ENCODE results near the gene AKAP6.

Gene AKAP6, protein sequence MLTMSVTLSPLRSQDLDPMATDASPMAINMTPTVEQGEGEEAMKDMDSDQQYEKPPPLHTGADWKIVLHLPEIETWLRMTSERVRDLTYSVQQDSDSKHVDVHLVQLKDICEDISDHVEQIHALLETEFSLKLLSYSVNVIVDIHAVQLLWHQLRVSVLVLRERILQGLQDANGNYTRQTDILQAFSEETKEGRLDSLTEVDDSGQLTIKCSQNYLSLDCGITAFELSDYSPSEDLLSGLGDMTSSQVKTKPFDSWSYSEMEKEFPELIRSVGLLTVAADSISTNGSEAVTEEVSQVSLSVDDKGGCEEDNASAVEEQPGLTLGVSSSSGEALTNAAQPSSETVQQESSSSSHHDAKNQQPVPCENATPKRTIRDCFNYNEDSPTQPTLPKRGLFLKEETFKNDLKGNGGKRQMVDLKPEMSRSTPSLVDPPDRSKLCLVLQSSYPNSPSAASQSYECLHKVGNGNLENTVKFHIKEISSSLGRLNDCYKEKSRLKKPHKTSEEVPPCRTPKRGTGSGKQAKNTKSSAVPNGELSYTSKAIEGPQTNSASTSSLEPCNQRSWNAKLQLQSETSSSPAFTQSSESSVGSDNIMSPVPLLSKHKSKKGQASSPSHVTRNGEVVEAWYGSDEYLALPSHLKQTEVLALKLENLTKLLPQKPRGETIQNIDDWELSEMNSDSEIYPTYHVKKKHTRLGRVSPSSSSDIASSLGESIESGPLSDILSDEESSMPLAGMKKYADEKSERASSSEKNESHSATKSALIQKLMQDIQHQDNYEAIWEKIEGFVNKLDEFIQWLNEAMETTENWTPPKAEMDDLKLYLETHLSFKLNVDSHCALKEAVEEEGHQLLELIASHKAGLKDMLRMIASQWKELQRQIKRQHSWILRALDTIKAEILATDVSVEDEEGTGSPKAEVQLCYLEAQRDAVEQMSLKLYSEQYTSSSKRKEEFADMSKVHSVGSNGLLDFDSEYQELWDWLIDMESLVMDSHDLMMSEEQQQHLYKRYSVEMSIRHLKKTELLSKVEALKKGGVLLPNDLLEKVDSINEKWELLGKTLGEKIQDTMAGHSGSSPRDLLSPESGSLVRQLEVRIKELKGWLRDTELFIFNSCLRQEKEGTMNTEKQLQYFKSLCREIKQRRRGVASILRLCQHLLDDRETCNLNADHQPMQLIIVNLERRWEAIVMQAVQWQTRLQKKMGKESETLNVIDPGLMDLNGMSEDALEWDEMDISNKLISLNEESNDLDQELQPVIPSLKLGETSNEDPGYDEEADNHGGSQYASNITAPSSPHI (N-terminal part only)

GRCh38 chr14:32329146-32329545, at the start of gene AKAP6:
AKAP6 (plus strand) TSS chr14:32329298; CDS start chr14:32433494, 104,196 bp downstream.
- DNase-seq (ENCODE audit: low read depth), result no peak

DNA sequence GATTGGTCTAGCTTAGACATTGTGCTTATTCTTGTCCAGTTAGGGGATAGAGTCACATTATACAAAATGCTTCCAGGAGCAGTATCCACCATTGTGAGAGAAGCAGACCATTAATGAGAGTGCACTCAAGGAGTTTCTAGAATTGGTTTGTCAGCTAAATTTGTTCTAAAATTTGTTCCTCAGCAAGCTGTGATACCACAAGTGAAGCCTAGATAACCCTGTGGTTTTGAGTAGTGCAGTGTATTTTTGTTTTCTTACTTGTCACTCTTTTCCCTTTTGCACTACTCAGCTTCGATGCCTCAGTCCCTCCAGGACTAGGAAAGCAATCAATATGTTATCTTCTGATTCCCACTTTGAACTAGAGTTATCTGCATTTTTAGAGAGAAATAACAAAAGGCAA, 42.5 kb upstream of the AKAP6 start:
- no peak for DNase-seq (ENCODE audit: low read depth)

DNA sequence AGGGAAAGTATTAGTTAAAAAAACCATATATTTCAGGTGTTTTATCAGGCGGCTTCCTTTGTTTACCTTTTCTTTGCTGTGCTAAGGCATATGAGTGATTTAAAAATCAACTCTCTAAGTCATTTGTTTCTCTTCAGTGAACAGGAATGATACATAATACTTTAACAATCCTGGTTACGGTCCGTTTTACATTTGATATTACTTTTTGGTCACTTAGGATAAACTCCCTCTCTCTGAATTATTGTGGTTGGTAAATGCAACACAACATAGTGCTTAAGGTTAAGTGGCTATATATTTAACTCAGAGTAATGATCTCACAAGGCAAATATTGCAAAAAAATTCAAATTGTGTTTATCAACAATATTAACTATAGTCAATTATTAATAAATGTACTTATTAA, 32.7 kb upstream of the AKAP6 start:
- no peak for DNase-seq (ENCODE audit: low read depth)

GRCh38 chr14:32298346-32298745, 30.8 kb upstream of the AKAP6 start:
- no peak for DNase-seq (ENCODE audit: low read depth)

DNA sequence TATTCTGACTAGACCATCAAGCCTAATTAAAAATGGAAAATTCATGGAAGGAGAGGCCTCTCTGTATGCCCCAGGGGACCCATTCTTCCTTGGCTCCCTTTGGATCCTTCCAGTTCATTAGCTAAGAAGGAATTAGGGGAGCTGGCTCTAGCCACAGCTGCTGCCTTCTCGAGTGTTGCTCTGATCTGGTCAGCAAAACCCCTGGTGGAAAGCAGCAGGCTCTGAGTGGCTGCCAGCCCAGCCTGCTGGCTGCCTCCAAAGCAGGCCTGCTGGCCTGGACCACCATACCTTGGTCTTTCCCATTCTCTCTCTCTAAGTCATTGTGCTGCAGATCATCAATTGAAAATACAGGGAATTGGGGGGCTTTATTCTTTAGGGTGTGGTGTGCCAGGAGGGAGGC, 29.0 kb upstream of the AKAP6 start:
- DNase-seq (ENCODE audit: low read depth), result no peak

DNA sequence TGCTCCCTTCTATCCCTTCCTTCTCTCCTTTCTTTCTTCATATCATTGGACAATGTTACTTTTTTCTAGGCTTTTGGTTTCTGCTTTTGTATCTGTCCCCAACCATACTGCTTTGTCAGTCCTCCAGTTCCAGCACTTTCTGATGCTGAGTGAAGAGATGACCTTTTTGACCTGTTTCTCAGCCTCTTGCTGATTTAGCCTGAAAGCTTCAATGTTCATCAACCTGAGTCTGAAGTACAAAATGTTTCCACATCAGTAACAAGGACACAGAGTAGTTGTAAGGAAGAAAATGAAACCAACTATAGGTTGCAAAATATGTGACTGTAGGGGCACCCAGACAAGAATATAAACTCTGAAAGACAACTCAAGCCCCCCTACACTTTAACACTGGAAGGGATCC, 25.2 kb upstream of the AKAP6 start:
- DNase-seq (ENCODE audit: low read depth), result no peak

DNA sequence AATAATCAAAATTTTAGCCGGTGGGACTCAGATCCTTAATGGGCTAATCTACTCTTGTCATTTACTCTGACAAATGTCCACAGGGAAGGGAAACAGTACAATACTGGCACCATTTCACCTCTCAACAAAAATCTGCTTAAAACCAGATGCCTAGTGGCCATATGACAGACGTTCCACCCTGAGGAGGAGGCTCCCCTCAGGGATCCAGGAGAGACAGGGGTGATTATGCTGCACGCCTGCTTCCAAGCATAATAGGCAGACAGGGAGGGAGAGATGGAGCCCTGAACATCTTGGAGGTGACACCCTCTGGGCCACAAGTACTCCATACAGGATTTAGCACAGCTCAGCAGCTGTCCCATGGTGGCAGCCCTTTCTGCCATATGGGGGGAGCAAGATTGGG, 24.8 kb upstream of the AKAP6 start:
- DNase-seq (ENCODE audit: low read depth), result no peak

DNA sequence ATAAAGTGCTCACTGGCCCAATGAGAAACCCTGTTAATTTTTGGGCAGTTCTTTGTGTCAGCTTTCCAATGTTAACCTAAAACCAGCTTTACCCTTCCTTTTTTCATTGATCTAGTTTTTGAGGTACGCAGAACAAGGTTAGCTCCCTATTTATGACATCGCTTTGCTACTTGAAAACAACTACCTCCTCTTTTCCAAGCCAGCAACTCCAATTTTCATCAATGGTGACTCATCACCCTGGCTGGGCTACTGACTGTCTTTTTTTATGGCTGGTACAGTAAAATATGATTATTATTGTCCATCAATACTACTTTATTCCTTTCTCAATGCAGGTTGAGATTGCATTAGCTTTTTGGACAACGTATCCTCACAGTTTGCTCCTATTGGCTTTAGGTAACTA, 22.5 kb upstream of the AKAP6 start:
- no peak for DNase-seq (ENCODE audit: low read depth)

- DNase-seq (ENCODE audit: low read depth), result no peak
Observed at GRCh38 chr14:32307881-32308582, 21.1 kb upstream of the AKAP6 start.

GRCh38 chr14:32310876-32311275, 18.2 kb upstream of the AKAP6 start:
- DNase-seq (ENCODE audit: low read depth), result no peak

GRCh38 chr14:32311294-32312009, 17.6 kb upstream of the AKAP6 start:
- DNase-seq (ENCODE audit: low read depth), result no peak

- no peak for DNase-seq (ENCODE audit: low read depth)
Observed at GRCh38 chr14:32312010-32312331, 17.1 kb upstream of the AKAP6 start.

DNA sequence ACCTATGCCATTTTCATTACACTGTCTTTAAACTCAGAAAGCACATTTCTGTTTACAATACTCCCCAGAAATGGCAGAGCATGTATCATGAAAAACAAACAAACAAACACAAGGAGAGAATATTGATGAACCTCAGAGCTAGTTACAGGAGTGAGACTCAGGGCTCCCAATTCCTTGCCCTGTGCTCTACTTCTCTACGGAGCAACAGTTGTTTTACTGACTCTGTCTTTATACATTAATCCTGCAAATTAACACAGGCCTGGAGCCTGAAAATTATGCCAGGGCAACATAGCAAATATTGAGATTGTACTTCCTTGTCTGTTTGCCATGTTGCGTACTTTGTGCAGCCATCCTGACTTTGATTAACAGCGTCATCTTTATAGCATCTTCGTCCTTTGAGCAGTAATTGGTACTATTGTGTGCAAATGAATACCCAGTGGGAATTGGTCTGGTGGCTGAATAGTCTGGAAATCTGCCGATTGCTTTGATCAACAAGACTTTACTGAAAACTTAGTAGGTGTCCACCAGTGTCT, 15.2 kb upstream of the AKAP6 start:
- no peak for DNase-seq (ENCODE audit: low read depth)

DNA sequence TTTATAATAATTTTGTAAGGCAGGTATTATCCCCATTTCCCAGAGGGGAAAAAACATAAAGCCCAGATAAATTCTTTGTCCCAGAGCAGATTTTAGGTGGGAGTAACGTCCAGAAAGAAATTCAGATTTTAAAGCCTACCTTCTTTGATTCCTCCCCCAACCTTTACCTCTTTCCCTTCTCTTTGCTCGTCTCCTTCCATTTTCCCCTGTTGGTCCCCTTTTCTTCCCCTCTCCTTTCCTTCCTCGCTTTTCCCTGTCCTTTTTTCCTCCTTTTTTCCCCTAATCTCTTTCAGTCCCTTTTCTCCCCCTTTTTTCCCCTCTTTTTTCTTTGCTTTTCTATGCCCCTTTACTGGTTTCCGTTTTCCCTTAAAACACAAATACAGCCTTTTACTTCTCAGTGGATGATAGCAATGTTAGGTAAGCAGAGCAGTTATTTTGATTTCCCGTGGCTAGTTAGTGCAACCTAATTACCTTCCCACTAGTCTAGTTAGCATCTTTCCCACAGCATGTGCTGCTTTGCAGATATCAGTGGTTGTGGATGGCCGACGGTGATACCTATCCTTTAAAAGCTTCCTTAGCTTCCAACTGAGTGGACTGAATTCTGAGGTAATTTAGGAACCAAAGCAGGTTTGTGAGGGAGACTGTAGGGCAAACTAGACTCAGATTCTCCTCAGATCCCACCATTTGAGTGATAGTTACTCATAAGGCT, 10.9 kb upstream of the AKAP6 start:
- DNase-seq (ENCODE audit: low read depth), result no peak

DNA sequence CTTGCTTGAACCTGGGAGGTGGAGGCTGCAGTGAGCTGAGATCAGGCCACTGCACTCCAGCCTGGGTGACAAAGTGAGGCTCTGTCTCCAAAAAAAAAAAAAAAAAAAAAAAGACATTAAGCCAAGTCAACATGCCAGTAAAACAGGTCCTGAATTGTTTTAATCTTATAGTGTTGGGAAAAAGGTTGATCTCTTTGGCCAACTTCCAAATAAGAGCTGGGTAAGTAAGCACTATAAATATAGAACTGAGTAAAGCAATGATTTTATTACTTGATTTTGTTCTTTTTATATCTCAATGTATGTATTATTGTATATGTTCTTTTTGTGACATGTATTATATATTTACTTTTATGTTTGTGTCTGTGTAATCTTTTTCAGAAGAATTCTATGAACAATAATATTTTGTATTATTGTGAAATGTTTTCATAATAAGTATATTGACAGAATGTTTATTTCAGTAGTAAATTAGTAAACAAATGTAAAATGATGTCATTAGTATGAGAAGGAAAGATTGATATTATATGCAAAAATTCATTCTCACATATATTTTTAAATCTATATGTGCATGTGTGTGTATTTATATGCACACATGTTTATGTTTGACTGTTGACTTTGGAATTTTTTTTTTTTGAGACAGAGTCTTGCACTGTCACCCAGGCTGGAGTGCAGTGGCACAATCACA, 9.6 kb upstream of the AKAP6 start:
- DNase-seq (ENCODE audit: low read depth), result no peak

GRCh38 chr14:32324601-32325000, 4.5 kb upstream of the AKAP6 start:
- DNase-seq (ENCODE audit: low read depth), result no peak

GRCh38 chr14:32327255-32327961, 1.7 kb upstream of the AKAP6 start:
- DNase-seq (ENCODE audit: low read depth), result no peak

GRCh38 chr14:32329690-32330285, 690 bp downstream of the AKAP6 start:
- no peak for DNase-seq (ENCODE audit: low read depth)

Data from stimulated activated CD8-positive, alpha-beta memory T cell treated with anti-CD3 and anti-CD28 coated beads, Interleukin-12 subunit alpha, Interleukin-12 subunit beta, amount 100 ng/mL, for 1 hour (primary cell).